Left ventricle myocardium superior (tissue), 1 donor: ENCODE data around the gene DAB1. TPM values are rescaled to one million over a fixed set of nuclear protein-coding genes. Genes with fewer than 3 reads are reported as not detected.

Experiments used
- ATAC-seq: fragments of 200-7000 bp; cut with Tn5 transposase; one replicate; pipeline ENCODE4 v1.9.1; 2020; ENCODE audit warnings: mild to moderate bottlenecking, moderate library complexity
- DNase-seq: peaks from one replicate; pipeline ENCODE4 v3.0.0-alpha.2; 2020
- intact Hi-C: fragments of 100-400 bp; cut with micrococcal nuclease; formaldehyde crosslinking; loops from one replicate; pipeline ENCODE4 v1.11.0; 2022
- total RNA-seq: library from RNA; stranded (reverse); fragmentation: NEBNext Ultra II Directional; extraction: Animal tissue kit (Norgen Biotek cat#: 25700); gene quantifications from one replicate; pipeline ENCODE4 v1.2.1, GENCODE V29; 2021
- donor health status: DM: no; HTN: yes; CAD: no; lungs with severe emphysema.

Gene DAB1
- total RNA-seq, 1 donor from 2014 or later = 2.6 TPM

GRCh38 chr1:57157818-57158603 lies 265.8 kb downstream of the DAB1 start:
- intact Hi-C loops = no loop called here
- DNase-seq (no peak), ATAC-seq (no peak)

- ATAC-seq = no peak
- intact Hi-C loops = no loop called here
- DNase-seq = no peak
These were observed 267.0 kb downstream of the DAB1 start for GRCh38 chr1:57156907-57157306.

GRCh38 chr1:57146100-57146499 lies 277.8 kb downstream of the DAB1 start:
- intact Hi-C loops = no loop called here
- DNase-seq = no peak
- ATAC-seq = no peak

- no peak for ATAC-seq
- no peak for DNase-seq
- intact Hi-C loops = no loop called here
These were observed 280.9 kb downstream of the DAB1 start for GRCh38 chr1:57142999-57143398.

GRCh38 chr1:57142169-57142568 lies 281.7 kb downstream of the DAB1 start:
- ATAC-seq = no peak
- intact Hi-C loops = no loop called here
- no peak for DNase-seq

GRCh38 chr1:57138432-57139078 lies 285.3 kb downstream of the DAB1 start:
- intact Hi-C loops = no loop called here
- DNase-seq (no peak), ATAC-seq (no peak)

GRCh38 chr1:57137980-57138379 lies 285.9 kb downstream of the DAB1 start:
- no peak for DNase-seq
- intact Hi-C loops = no loop called here
- ATAC-seq = no peak

- no peak for DNase-seq
- ATAC-seq = no peak
- intact Hi-C loops = no loop called here
These were observed 289.1 kb downstream of the DAB1 start for GRCh38 chr1:57134803-57135202.

GRCh38 chr1:57133686-57134085 lies 290.2 kb downstream of the DAB1 start:
- intact Hi-C loops = no loop called here
- no peak for ATAC-seq
- DNase-seq = no peak

- intact Hi-C loops = no loop called here
- ATAC-seq (no peak), DNase-seq (no peak)
These were observed 290.8 kb downstream of the DAB1 start for GRCh38 chr1:57132993-57133622.

GRCh38 chr1:57131701-57132394 lies 292.0 kb downstream of the DAB1 start:
- peak; percentile 94 for ATAC-seq
- intact Hi-C loops = no loop called here
- no peak for DNase-seq

GRCh38 chr1:57131257-57131656 lies 292.6 kb downstream of the DAB1 start:
- peak; percentile 80 for ATAC-seq
- DNase-seq = no peak
- intact Hi-C loops = no loop called here

GRCh38 chr1:57129865-57130264 lies 294.0 kb downstream of the DAB1 start:
- intact Hi-C loops = no loop called here
- no peak for DNase-seq
- ATAC-seq = no peak

- ATAC-seq (no peak), DNase-seq (no peak)
- intact Hi-C loops = no loop called here
These were observed 295.9 kb downstream of the DAB1 start for GRCh38 chr1:57127976-57128375.

- ATAC-seq = no peak
- DNase-seq = no peak
- intact Hi-C loops = no loop called here
These were observed 299.0 kb downstream of the DAB1 start for GRCh38 chr1:57124768-57125446.

- ATAC-seq (no peak), DNase-seq (no peak)
- intact Hi-C loops = no loop called here
These were observed 299.7 kb downstream of the DAB1 start for GRCh38 chr1:57124170-57124569.

GRCh38 chr1:57122031-57122430 lies 301.8 kb downstream of the DAB1 start:
- no peak for DNase-seq
- ATAC-seq = no peak
- intact Hi-C loops = no loop called here

GRCh38 chr1:57118948-57119603 lies 304.8 kb downstream of the DAB1 start:
- ATAC-seq = no peak
- DNase-seq = no peak
- intact Hi-C loops = no loop called here

- intact Hi-C loops = no loop called here
- ATAC-seq = peak; percentile 45
- DNase-seq = no peak
These were observed 306.1 kb downstream of the DAB1 start for GRCh38 chr1:57117753-57118152.
